ENCODE measurements around the gene CCDC78.

- TF ChIP-seq CTCF (IDR thresholded peaks at IDR 0.05) (no peak), POLR2A (IDR thresholded peaks at IDR 0.05) (no peak)
Measured at GRCh38 chr16:718389-718788, 7.9 kb downstream of the CCDC78 start.
